WTC11 (cell line): ENCODE results near the gene TAC1. TPM values are rescaled to one million over a fixed set of nuclear protein-coding genes. Genes with fewer than 3 reads are reported as not detected.

ENCODE experiments used
- ATAC-seq: fragments of 200-7000 bp; cut with Tn5 transposase; 2 replicates; pipeline ENCODE4 v1.10.0; 2021; ENCODE audit warnings: mild to moderate bottlenecking, moderate library complexity
- CTCF ChIA-PET: fragments of 300-600 bp; sonication (Branson Sonifier 250); formaldehyde crosslinking; loops from one replicate; lab custom pipeline; 2021; ENCODE audit warnings: antibody characterized with exemption; lab: Charles Lee
- POLR2A ChIA-PET: fragments of 350-600 bp; sonication (Branson Sonifier 250); formaldehyde crosslinking; loops from one replicate; lab custom pipeline; 2021; ENCODE audit warnings: antibody characterized with exemption; lab: Charles Lee
- DNase-seq: peaks from one replicate; pipeline ENCODE4 v3.0.0; 2021; ENCODE audit warnings: low spot score
- H3K27ac Mint-ChIP-seq: 2 replicates; pipeline ENCODE4 v1.8.0; 2021; ENCODE audit warnings: mixed read lengths
- H3K27me3 Mint-ChIP-seq: 2 replicates; pipeline ENCODE4 v1.8.0; 2021; ENCODE audit warnings: low read depth, mild to moderate bottlenecking, moderate library complexity, mixed read lengths
- H3K36me3 Mint-ChIP-seq: 2 replicates; pipeline ENCODE4 v1.8.0; 2021; ENCODE audit warnings: mixed read lengths
- H3K4me1 Mint-ChIP-seq: 2 replicates; pipeline ENCODE4 v1.8.0; 2022; ENCODE audit warnings: mixed read lengths
- H3K4me3 Mint-ChIP-seq: 2 replicates; pipeline ENCODE4 v1.8.0; 2021; ENCODE audit warnings: mild to moderate bottlenecking, moderate library complexity, mixed read lengths
- H3K9me3 Mint-ChIP-seq: 2 replicates; pipeline ENCODE4 v1.8.0; 2021; ENCODE audit warnings: mixed read lengths
- NR2C2 ChIP-seq: sonication (generic); formaldehyde crosslinking; IDR thresholded peaks from 2 replicates; pipeline ENCODE4 v1.8.0; 2022; ENCODE audit warnings: mild to moderate bottlenecking, missing genetic modification reagents
- RORB ChIP-seq: fragments of 250-450 bp; sonication (Bioruptor Pico); IDR thresholded peaks from 2 replicates; pipeline ENCODE4 v1.9.0; 2021; ENCODE audit warnings: mild to moderate bottlenecking
- SMAD3 ChIP-seq: sonication (generic); formaldehyde crosslinking; IDR thresholded peaks from 2 replicates; pipeline ENCODE4 v1.8.0; 2022; ENCODE audit warnings: missing genetic modification reagents, mild to moderate bottlenecking, borderline replicate concordance
- ZNF423 ChIP-seq: fragments of 250-450 bp; sonication (Bioruptor Pico); IDR thresholded peaks from 2 replicates; pipeline ENCODE4 v2.1.2; 2022; ENCODE audit warnings: mild to moderate bottlenecking, moderate library complexity
- total RNA-seq: library from RNA; stranded (reverse); gene quantifications from 3 replicates; pipeline ENCODE4 v1.2.3, GENCODE V29; 2021
- TF ChIP-seq, protein P1 (sequence below): fragments of 250-450 bp; sonication (Bioruptor Pico); IDR thresholded peaks from 2 replicates; pipeline ENCODE4 v1.9.0; 2021; ENCODE audit warnings: moderate library complexity, mild to moderate bottlenecking, inconsistent platforms, borderline replicate concordance
- TF ChIP-seq, protein P2 (sequence below): sonication (generic); formaldehyde crosslinking; IDR thresholded peaks from 2 replicates; pipeline ENCODE4 v1.8.1; 2023; ENCODE audit warnings: mild to moderate bottlenecking, missing genetic modification reagents, moderate library complexity
- TF ChIP-seq, protein P3 (sequence below): sonication (generic); formaldehyde crosslinking; IDR thresholded peaks from 2 replicates; pipeline ENCODE4 v1.8.1; 2022; ENCODE audit warnings: low read depth, missing genetic modification reagents, borderline replicate concordance
- TF ChIP-seq, protein P4 (sequence below): sonication (generic); formaldehyde crosslinking; IDR thresholded peaks from 2 replicates; pipeline ENCODE4 v1.8.1; 2023; ENCODE audit warnings: mild to moderate bottlenecking, moderate library complexity, missing genetic modification reagents
- TF ChIP-seq, protein P5 (sequence below): sonication (generic); formaldehyde crosslinking; IDR thresholded peaks from 2 replicates; pipeline ENCODE4 v1.8.1; 2022; ENCODE audit warnings: low read depth, mild to moderate bottlenecking, moderate library complexity, missing genetic modification reagents, borderline replicate concordance
- TF ChIP-seq, protein P6 (sequence below): sonication (generic); formaldehyde crosslinking; IDR thresholded peaks from 2 replicates; pipeline ENCODE4 v1.8.1; 2022; ENCODE audit warnings: mild to moderate bottlenecking, missing genetic modification reagents, moderate library complexity, borderline replicate concordance
- TF ChIP-seq, protein P7 (sequence below): fragments of 250-450 bp; sonication (Bioruptor Pico); IDR thresholded peaks from 2 replicates; pipeline ENCODE4 v2.1.2; 2022; ENCODE audit warnings: mild to moderate bottlenecking, moderate library complexity
- TF ChIP-seq, protein P8 (sequence below): fragments of 250-450 bp; sonication (Bioruptor Pico); IDR thresholded peaks from 2 replicates; pipeline ENCODE4 v1.9.0; 2021; ENCODE audit warnings: mild to moderate bottlenecking

The TAC1 gene
- total RNA-seq, 1 experiment from 2014 or later: 0.42 TPM

DNA sequence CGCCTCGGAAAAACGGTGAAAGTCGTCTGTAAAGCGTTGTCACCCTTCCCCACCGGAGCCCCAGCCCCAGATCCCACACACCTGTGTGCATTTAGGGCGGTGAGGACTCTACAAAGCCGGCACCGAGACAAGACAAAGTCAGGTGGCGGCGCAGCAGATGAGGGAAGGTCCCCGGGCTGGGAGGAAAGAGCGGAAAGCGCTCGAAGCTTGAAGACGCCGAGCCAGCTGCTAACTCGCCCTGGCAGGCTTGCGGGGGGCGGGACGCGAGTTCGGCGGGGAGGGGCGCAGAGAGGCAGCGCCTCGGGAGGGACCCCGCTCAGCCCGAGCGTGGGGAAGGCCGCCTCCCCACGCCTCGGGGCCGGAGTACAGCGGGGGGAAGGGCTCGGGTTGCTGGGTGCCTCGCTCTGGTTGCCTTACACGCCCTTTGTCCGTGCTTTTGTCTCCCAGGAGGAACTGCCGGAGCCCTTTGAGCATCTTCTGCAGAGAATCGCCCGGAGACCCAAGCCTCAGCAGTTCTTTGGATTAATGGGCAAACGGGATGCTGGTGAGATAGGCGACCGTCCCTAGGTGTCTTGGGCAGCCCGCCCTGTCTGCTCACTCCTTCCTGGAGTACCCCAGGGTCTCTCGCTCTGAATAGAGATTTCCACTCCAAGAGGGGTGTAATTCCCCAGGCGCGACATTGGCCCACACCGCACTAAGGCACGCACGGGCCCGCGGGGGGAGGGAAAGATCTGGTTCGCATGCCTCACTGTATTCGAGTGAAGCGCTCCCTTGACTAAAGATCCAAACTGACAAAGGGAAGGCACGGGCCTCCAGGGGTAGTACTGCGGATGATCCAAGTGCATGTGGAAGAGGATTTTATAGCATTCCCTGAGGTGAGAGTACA, 1.6 kb downstream of the TAC1 start (continued):
- TF ChIP-seq, protein P1, sequence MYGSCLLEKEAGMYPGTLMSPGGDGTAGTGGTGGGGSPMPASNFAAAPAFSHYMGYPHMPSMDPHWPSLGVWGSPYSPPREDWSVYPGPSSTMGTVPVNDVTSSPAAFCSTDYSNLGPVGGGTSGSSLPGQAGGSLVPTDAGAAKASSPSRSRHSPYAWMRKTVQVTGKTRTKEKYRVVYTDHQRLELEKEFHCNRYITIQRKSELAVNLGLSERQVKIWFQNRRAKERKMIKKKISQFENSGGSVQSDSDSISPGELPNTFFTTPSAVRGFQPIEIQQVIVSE (CRISPR knock-in tag): no peak
- no peak for TF ChIP-seq NR2C2

DNA sequence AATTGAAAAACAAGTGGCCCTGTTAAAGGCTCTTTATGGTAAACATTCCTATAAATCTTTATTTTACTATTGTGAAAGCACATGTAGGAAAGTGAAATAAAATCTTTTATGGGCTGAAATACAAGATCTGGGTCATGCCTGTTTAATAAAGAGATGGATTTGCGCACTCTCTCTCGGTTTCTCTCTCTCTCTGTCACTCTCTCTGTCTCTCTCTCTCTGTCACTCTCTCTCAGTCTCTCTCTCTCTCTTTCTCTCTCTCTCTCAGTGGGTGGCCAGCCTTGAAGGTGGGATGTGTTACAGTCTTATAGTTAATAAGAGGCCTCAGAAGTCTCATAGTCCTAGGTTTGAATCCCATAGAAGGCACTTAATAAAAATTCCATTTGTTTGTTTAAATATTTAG, 2.4 kb downstream of the TAC1 start:
- CTCF ChIA-PET: no interaction called here
- peaks cover 29% of the 10 kb centered on the region for H3K4me1 Mint-ChIP-seq
- no peaks in the 10 kb centered on the region for H3K9me3 Mint-ChIP-seq
- DNase-seq: no peak
- no peak overlapping the region for H3K27ac Mint-ChIP-seq
- H3K27me3 Mint-ChIP-seq: peaks cover 80% of the 10 kb centered on the region
- no peaks in the 10 kb centered on the region for H3K36me3 Mint-ChIP-seq
- no peak for ATAC-seq
- peak overlapping the region; percentile 85 for H3K4me3 Mint-ChIP-seq
- TF ChIP-seq, protein P2, sequence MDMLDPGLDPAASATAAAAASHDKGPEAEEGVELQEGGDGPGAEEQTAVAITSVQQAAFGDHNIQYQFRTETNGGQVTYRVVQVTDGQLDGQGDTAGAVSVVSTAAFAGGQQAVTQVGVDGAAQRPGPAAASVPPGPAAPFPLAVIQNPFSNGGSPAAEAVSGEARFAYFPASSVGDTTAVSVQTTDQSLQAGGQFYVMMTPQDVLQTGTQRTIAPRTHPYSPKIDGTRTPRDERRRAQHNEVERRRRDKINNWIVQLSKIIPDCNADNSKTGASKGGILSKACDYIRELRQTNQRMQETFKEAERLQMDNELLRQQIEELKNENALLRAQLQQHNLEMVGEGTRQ (CRISPR knock-in tag): no peak
- TF ChIP-seq, protein P3, sequence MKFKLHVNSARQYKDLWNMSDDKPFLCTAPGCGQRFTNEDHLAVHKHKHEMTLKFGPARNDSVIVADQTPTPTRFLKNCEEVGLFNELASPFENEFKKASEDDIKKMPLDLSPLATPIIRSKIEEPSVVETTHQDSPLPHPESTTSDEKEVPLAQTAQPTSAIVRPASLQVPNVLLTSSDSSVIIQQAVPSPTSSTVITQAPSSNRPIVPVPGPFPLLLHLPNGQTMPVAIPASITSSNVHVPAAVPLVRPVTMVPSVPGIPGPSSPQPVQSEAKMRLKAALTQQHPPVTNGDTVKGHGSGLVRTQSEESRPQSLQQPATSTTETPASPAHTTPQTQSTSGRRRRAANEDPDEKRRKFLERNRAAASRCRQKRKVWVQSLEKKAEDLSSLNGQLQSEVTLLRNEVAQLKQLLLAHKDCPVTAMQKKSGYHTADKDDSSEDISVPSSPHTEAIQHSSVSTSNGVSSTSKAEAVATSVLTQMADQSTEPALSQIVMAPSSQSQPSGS (CRISPR knock-in tag): no peak
- TF ChIP-seq, protein P4, sequence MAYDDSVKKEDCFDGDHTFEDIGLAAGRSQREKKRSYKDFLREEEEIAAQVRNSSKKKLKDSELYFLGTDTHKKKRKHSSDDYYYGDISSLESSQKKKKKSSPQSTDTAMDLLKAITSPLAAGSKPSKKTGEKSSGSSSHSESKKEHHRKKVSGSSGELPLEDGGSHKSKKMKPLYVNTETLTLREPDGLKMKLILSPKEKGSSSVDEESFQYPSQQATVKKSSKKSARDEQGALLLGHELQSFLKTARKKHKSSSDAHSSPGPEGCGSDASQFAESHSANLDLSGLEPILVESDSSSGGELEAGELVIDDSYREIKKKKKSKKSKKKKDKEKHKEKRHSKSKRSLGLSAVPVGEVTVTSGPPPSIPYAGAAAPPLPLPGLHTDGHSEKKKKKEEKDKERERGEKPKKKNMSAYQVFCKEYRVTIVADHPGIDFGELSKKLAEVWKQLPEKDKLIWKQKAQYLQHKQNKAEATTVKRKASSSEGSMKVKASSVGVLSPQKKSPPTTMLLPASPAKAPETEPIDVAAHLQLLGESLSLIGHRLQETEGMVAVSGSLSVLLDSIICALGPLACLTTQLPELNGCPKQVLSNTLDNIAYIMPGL (CRISPR knock-in tag): no peak
- TF ChIP-seq, protein P5, sequence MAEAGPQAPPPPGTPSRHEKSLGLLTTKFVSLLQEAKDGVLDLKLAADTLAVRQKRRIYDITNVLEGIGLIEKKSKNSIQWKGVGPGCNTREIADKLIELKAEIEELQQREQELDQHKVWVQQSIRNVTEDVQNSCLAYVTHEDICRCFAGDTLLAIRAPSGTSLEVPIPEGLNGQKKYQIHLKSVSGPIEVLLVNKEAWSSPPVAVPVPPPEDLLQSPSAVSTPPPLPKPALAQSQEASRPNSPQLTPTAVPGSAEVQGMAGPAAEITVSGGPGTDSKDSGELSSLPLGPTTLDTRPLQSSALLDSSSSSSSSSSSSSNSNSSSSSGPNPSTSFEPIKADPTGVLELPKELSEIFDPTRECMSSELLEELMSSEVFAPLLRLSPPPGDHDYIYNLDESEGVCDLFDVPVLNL (CRISPR knock-in tag): no peak
- TF ChIP-seq, protein P6, sequence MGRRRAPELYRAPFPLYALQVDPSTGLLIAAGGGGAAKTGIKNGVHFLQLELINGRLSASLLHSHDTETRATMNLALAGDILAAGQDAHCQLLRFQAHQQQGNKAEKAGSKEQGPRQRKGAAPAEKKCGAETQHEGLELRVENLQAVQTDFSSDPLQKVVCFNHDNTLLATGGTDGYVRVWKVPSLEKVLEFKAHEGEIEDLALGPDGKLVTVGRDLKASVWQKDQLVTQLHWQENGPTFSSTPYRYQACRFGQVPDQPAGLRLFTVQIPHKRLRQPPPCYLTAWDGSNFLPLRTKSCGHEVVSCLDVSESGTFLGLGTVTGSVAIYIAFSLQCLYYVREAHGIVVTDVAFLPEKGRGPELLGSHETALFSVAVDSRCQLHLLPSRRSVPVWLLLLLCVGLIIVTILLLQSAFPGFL: no peak
- TF ChIP-seq, all 79 proteins: peak for 0
- POLR2A ChIA-PET: no interaction called here

DNA sequence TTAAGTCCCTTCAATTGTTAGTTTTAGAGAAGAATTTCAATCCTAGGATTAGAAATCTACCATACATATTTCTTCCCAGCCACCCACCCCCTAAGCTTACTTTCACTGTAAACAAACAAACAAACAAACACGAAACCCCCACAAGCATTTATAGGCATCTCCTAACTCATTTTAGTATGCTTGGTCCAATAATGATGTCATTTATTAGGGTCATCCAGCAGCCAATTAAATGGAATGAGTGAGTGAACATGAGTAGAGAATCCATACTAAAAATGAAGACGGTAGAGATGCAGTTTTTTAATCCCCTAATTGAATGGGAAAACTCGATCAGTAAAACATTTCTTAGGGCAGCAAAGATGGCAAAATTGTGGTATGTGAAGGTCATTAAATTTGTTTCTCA, 3.2 kb downstream of the TAC1 start:
- ATAC-seq (no peak), DNase-seq (no peak)
- Mint-ChIP-seq H3K4me3 (no peak overlapping the region), H3K4me1 (peaks cover 27% of the 10 kb centered on the region), H3K36me3 (no peaks in the 10 kb centered on the region), H3K27ac (no peak overlapping the region), H3K27me3 (peaks cover 72% of the 10 kb centered on the region), H3K9me3 (no peaks in the 10 kb centered on the region)
- TF ChIP-seq, protein P7, sequence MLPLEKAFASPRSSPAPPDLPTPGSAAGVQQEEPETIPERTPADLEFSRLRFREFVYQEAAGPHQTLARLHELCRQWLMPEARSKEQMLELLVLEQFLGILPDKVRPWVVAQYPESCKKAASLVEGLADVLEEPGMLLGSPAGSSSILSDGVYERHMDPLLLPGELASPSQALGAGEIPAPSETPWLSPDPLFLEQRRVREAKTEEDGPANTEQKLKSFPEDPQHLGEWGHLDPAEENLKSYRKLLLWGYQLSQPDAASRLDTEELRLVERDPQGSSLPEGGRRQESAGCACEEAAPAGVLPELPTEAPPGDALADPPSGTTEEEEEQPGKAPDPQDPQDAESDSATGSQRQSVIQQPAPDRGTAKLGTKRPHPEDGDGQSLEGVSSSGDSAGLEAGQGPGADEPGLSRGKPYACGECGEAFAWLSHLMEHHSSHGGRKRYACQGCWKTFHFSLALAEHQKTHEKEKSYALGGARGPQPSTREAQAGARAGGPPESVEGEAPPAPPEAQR (CRISPR knock-in tag): no peak
- TF ChIP-seq SMAD3 (no peak), ZNF423 (CRISPR knock-in tag) (no peak), RORB (CRISPR knock-in tag) (no peak)
- TF ChIP-seq, protein P8, sequence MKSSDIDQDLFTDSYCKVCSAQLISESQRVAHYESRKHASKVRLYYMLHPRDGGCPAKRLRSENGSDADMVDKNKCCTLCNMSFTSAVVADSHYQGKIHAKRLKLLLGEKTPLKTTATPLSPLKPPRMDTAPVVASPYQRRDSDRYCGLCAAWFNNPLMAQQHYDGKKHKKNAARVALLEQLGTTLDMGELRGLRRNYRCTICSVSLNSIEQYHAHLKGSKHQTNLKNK: no peak
- ChIA-PET CTCF (no interaction called here), POLR2A (no interaction called here)
